Stimulated activated CD4-positive, alpha-beta T cell treated with anti-CD3 and anti-CD28 coated beads, Interleukin-1b, Interleukin-23, amount 100 ng/mL, for 1 hour (primary cell): ENCODE results near the gene SLC24A4.
"Not testable (repeated sequence)": the region's sequence is repeated elsewhere in the genome, so short reads cannot be mapped to it uniquely, and the experiment has no call there.

Experiments
- DNase-seq, 2 donors: peaks; one replicate each; pipeline ENCODE4 v3.0.0-alpha.2; 2020; ENCODE audit warnings: low read depth in 2 of 2

The SLC24A4 gene

DNA sequence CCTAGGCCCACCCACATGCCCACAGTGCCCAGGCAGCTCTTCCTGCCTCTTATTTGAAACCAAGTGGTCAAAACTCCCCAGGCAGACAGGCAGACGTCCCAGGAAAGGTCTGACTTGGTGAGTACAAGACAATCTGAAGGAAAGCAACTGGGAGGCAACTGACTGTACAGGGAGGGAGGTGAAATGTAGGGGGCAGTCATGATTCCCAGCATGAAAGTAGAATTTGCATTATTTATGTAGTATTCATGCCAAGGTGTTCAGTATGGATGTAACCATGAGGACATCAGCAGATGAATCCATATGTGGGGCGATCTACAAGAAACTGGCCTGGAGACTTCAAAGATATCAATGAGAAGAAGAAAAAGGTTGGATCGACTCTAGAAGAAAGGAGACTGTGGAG lies 46.1 kb downstream of the SLC24A4 start:
- DNase-seq: no peak

DNA sequence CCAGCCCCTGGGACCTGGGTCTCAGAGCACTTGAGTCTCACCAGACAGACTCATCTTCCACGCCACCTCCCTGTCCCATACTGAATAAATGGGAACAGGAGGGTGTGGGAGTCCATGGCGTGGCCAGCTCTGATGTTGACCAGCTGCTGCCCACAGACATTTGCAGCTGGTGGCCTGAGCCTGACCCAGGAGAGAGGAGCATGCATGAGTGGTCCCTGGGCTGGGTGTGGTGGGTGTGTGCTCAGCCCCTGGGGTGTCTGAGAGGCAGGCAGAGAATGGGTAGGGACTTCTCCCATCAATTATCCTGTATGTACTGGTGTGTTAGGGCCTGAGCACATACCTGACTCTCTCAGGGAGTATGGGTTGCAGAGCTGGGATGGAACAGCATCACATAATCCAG lies 49.3 kb downstream of the SLC24A4 start:
- DNase-seq: no peak

DNA sequence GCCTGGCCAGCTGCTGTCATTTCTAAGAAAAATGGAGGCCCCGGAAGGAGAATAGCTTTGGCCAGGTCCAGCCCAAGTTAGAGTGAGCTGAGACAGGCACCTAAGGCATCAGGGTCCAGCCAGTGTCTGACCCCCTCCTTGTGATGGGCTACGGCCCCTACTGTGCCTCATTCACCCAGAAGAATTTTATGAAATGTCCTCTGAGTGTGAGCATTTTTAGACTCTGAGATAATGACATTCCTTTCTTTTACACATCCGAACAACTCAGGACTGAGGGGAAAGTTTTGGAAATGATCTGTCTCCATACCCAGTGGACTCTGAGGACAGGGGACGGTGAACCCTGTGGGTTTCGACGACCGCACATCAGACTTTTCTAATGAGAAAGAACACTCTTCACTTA lies 50.4 kb downstream of the SLC24A4 start:
- no peak for DNase-seq

DNA sequence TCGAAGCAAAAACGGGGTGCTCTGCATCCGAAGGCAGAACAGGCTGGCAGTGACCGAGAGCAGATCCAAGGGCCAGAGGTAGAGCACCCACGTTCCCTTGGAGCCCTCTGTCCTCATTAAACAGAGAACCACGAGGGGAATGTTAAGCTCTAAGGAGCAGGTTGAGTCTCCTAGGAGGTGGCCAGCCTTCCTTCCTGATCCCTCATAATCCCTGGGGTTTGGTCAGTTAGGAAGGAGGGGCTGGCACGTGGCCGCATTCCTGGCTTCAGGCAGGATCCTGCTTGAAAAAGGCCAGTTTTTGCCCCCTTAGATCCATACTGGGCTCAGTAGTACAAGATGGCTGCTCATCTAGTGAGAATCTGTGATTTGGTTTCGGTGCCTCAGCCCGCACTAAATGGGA lies 57.2 kb downstream of the SLC24A4 start:
- DNase-seq: no peak

DNA sequence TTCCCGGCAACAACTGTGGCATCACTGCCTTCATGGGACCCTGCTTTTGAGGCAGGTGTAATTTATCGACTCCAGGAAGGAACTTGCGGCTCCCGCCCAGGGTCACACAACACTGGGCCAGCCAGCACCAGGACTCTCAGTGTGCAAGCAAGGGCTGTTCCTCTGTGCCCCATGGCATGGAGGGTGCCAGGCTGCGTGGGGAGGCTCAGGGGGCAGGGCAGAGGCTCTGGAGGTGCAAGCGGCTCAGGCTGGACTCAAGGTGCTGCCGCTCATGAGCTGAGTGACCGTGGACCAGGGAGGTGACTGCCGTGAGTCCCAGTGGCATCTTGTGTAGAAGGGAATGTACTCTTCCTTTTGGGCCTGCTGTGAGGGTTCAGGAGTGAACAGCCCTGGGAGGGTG lies 57.6 kb downstream of the SLC24A4 start:
- no peak for DNase-seq

DNA sequence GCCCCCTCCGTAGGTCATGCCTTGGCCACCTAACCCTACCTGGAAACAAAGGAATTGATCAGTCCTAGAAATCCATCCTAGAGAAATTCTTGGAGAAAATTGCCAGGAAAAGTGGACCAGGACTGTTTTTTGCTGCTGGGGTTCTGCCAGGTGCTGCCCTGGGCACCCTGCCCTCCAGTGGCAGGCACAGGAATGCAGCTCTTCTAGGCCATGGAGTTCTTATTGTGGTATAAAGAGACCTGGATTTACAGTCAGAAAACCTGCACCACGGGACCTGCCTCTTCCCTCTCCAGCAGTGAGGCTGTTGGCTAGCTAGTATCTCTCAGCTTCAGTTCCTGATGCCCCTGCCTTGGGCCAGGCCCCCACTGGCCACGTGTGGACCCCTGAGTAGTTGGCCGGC lies 59.7 kb downstream of the SLC24A4 start:
- DNase-seq: no peak

DNA sequence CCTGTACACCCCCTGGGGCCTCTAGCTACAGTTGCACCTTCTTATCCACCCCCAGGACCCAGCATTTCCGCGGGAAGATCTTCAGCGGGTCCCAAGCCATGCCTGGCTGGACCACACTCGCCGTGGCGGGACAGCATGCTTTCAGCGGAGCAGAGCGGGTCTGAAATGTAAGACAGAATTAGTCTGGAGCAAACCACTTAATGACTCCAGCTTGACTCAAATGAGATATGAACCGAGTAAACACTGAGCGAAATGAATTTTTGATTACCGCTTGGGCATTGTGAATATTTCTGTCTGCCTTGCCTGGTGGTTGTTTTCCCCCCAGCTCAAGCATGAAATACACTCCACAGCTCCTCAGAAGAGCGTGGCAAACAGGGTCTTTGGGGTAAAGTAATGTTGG lies 60.8 kb downstream of the SLC24A4 start:
- DNase-seq: no peak

DNA sequence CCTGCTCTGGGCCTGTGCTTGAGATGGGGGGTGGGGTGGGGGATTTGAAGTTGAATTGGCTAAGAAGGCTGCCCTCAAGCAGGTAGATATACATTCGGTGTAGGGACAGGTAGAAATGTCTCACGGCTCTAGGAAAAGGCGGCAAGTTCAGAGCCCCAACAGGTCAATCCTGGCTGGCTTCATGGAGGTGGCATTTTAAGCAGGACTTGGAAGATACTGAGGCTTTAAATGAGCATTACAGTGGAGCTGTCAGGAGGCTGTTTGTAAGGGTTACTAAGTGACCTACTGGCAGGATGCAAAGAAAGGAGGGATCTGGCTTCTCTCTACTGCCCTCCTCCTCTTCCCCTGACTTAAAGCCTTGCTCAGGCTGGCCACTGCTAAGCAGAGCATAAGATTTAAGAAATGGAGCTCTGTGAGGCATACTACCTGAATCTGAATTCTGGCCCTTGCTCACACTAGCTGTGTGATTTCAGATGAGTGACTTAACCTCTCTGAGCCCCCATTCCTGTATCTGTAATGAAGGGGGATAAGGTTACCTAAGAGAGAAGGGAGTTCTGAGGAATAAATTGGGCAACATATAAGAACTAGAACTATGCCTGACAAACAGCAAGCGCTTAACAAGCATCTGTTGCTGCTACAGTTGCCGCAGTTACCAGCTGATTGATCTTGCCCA lies 61.6 kb downstream of the SLC24A4 start:
- DNase-seq: no peak

DNA sequence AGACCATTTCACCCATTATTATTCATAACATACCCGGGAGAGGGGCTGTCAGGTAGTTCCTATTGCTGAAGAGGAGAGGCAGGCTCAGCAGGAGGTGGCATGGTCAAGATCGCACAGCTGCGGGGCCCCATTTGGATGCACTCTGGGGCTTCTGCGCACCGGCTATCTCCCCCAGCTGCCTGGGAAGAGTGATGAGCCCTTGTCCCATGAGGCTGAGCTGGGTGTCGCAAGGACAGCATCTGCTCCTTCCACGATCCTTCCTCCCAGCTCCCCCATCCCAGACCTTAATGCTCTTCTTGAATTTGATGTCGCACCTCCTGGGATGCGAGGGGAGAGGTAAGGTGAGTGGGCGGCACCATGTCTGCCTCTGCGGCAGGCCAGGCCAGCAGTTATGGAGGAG lies 62.6 kb downstream of the SLC24A4 start:
- no peak for DNase-seq

DNA sequence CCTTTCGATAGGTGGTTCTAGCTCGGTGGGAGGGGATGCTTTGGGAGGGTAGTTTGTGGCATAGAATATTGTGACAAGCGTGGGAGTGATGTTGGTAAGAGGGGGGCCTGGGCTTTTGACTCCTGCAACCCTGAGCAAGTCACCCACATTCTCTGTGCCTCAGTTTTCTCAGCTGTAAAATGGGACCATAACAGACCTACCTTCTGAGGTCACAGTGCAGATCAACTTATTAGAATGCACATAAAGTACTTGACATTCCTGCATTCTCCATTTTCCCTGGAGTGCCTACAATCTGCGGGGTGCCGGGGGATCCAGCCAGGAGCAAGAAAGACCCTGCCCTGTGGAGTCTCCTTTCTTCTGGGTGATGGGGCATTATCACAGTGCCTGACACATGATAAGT lies 63.2 kb downstream of the SLC24A4 start:
- DNase-seq: no peak

DNA sequence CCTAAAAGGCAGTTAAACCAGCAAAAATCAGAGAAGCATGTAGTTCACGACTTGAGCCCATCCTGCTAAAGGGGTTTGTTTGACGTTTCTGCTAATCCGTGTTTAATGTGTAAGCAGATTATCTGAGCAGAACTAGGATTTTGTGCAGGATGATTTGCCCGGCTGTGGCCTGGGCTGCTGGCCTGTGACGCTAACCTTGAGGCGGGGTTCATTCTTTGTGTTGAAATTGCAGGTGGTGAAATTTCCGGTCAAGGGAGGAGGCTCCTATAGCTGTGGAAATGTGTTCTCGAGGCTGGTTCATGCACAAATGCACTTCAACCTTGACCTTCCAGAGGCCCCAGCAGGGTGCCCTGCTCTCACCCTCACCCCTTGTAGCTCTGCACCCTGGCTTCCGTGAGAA lies 63.7 kb downstream of the SLC24A4 start:
- DNase-seq: no peak

DNA sequence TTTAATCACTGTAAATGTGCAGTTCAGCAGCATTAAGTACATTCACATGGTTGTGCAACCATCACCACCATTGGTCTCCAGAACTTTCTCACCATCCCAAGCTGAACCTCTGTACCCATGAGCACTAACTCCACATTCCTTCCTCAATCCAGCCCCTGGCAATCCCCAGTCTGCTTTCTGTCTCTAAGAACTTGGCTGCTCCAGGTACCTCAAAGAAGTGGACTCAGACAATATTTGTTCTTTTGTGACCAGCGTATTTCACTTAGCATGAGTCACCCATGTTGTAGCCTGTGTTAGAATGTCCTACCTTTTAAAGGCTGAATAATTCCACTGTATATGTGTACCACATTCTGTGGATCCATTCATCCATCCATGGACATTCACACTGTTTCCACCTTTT lies 64.6 kb downstream of the SLC24A4 start:
- no peak for DNase-seq

DNA sequence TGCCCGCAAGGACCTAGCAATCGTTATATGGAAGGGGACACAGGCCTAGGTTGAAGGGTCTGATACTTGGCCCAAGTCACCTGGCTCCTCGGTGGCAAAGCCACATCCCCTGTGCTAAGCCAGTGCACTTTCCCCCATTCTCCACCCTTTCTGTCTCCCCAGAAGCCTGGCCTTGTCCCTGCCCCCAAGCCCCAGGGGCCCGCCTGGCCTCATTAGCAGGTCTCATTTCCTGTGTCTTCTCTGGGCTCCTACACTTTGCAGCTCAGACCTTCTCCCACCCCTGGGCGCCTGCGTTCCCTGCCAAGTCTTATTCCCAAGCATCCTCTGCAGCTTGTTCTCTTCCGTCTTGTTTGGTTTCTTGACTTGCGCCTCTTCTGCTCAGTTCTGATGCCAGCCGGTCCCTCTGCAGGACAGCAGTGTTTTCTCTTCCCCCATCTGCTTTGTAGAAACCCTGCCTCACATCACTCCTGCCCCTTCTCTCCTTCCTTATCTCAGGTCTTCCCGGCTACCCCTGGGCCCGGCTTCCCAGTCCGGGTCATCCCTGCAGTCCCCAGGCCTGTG lies 66.7 kb downstream of the SLC24A4 start:
- no peak for DNase-seq

DNA sequence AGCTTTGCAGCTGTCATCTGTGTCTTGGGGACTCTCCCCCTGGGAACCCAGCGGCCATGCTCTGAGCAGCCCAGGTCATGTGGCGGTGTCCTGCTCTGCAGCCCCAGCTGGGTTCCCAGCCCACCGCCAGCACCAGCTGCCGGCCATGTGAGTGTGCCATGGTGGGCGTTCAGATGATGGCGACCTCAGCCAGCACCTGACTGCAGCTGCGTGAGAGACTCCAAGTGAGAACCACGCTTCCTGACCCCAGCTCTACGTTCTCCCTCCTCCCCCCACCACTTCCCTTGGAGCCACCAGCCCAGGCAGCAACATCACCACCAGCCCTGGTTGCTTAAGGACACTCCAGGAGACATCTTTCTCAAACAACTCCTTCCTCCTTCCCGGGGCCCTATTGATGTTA lies 68.8 kb downstream of the SLC24A4 start:
- DNase-seq: no peak

DNA sequence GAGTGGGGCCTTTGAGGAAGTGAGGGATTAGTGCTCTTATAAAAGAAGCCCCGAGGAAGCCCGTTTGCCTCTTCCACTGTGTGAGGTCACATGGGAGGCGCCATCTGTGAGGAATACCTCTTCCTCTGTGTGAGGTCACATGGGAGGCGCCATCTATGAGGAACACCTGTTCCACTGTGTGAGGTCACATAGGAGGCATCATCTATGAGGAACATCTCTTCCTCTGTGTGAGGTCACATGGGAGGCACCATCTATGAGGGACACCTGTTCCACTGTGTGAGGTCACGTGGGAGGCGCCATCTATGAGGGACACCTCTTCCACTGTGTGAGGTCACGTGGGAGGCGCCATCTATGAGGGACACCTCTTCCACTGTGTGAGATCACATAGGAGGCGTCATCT lies 69.7 kb downstream of the SLC24A4 start:
- no peak for DNase-seq

DNA sequence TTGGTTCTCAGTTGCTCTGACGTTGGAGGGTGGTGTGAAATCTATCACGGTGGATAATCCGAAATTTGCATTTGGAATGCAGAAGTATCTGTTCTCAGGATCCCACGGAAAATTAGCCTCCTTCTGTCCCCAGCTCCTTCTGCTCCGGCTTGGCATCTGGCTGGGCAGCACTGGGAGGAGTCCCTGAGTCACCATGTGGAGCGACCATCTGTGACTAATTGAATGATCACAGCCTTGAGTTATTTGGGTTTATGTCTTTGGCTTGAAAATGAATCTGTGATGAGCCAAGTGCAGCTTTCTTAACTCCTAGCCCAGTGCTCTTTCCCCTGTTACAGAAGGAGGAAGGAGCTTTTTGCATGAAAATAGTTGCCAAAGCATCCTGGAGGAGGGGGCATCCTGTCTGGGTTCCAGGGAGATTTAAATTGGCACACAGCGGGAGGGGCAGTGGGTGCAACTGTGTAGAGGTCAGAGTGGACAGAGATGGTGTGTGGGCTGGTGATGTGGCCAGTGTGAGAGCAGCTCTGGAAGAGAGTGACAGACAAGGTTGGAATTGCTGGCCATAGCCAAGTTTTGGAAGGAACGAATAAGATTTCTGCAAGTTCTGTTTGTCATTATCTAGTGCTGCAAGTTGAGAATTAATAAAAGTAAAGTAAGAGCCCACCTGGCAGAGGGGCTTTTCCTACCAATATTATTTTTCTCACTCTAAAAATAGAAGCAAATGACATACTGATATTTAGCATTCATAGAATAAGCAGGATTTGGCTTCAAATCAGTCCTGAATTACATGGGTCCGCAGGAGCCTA lies 74.4 kb downstream of the SLC24A4 start:
- no peak for DNase-seq

DNA sequence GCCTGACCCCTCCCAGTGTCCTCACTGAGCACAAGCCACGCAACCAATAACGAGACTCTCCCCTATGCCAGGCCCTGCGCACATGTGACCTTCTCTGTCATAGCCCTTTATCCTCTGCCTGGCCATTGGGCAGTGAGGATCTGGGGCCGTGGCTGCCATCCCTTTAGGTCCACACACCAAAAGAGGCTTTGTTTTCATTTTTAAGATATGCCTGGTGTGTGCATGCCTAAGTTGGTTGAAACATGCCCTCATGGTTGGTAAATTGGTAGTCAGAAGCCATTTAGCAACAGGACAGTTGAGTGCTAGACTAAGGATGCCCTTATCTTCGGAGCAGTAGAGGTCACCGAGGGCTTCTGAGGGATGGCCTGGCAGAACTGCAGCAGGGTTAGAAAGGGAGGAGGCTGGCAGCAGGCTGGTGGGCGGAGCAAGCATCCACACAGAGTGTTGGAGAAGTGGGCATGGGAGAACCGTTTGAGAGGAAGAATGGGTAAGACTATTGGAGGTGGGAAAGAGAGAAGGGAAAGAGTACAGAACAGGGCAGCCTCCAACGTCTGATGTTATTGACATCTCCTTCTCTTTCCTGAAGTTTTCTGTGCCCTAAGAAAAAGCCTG lies 75.1 kb downstream of the SLC24A4 start:
- DNase-seq: no peak

DNA sequence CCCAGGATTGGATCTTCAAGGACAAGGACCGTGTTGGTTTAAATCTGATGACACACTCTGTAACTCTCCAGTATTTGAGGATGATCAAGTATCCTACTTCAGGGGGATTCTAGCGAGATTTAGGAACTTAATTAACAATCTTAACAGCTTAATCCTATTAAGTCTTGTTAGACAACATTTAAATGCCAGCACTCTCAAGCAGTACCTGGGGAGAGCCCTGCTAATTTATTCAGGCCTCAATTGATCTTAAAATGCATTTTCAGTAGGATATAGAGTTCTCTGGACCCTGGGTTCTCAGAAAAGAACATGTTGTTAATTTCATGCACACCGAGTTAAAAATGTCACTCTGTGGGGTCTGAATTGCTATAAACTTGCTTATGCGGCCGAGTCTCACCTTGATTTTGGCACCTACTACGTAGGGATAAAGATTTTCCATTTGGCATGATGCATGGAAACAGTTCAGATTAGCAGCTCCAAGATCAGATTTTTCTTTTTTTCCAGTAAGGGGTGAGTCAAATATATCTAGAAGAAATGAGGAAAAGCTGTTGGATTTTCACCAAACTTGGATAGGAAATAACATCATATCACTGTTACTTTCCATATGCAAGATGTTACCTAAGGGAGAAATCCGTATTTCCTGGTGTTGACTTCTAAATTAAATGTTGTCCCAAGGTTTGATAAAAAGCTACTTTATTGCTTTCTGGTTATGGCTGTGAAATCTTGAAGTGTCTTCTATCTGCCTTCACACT lies 76.1 kb downstream of the SLC24A4 start:
- no peak for DNase-seq

DNA sequence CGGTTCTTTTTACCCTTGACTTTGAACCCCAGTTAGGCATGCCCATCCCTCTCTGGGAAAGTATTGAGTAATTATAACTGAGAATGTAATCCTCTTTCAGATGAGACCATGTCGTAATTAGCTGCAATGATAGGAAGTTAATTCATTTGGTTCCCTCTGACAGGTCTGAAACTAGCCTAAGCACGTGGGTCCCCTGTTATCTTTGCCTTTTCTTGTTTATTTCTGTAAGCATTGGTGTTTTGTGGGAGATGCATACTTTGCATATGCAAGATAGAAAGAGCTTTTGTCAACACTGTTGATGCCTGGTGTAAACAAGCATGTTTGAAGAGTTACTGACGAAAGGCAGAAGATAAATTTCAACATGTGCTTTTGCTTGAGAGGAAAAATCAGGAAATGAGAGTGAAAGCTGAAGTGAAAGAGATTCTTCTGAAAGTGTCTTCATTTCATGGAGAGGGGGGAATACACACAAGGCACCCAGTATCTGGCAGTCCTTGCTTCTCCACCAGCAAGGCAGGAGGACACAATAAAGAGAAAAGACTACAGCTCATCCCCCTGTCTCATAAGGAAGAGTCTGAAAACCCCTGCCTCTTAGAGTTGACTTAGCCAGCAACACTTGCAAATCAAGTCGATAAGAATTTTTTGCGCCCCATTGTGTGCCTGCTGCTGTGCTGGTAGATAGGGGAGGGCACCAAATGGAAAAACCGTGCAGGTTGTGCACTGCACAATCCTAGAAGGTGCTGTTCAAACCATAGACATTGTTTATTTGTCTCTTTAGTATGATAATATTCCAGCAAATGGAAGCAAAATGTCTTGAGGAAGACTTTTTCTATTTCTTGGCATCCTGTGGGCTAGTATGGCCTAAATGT lies 77.8 kb downstream of the SLC24A4 start:
- no peak for DNase-seq

DNA sequence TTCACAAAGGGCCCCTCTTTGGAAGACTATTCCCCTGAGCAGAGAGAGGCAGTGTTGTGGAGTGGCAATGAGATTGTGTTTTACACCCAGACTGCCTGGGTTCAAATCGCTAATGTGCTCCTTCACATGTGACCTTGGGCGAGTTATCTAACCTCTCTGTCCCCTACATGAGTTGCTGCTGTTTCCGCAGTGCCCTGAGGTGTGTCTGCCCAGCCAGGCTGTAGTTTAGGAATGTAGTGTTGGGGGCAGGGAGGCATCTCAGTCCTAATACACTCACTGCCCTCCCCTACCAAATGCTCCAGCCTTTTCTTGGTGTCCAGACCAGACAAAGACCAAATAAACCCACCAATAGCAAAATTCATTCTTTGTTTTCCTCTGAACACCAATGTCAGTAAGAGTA lies 78.6 kb downstream of the SLC24A4 start:
- DNase-seq: no peak

DNA sequence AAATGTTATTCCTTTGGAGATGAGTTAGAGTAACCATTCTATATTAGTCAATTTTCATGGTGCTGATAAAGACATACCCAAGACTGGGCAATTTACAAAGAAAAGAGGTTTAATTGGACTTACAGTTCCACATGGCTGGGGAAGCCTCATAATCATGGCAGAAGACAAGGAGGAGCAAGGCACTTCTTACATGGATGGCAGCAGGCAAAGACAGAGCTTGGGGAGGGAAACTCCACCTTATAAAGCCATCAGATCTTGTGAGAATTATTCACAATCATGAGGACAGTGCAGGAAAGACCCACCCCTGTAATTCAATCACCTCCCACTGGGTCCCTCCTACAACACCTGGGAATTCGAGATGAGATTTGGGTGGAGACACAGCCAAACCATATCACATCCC lies 79.5 kb downstream of the SLC24A4 start:
- not testable (repeated sequence) for DNase-seq
